Endodermal cell (in vitro differentiated cells): ENCODE results near the gene RTF1. TPM values are rescaled to one million over a fixed set of nuclear protein-coding genes. Genes with fewer than 3 reads are reported as not detected.
"Not testable (repeated sequence)": the region's sequence is repeated elsewhere in the genome, so short reads cannot be mapped to it uniquely, and the experiment has no call there.

ENCODE experiments used
- DNase-seq: peaks from one replicate; pipeline ENCODE4 v3.0.0-alpha.2; 2017
- H3K27ac ChIP-seq: 2 replicates; pipeline ENCODE4 v1.5.1; 2013; ENCODE audit warnings: mild to moderate bottlenecking, low read depth, low read length, moderate library complexity
- H3K27me3 ChIP-seq: 2 replicates; pipeline ENCODE4 v1.6.1; 2013; ENCODE audit warnings: mild to moderate bottlenecking, low read length, moderate library complexity; ENCODE audit not compliant: insufficient read depth, control insufficient read depth, poor library complexity, severe bottlenecking
- H3K36me3 ChIP-seq: 2 replicates; pipeline ENCODE4 v1.7.0; 2013; ENCODE audit warnings: mild to moderate bottlenecking, low read length, moderate library complexity; ENCODE audit not compliant: control insufficient read depth, insufficient read depth
- H3K4me1 ChIP-seq: one replicate; pipeline ENCODE4 v1.7.0; 2013; ENCODE audit warnings: low read length; ENCODE audit not compliant: control insufficient read depth, insufficient read depth
- H3K4me3 ChIP-seq: 2 replicates; pipeline ENCODE4 v1.5.1; 2013; ENCODE audit warnings: mild to moderate bottlenecking, low read length, moderate library complexity
- H3K9ac ChIP-seq: 2 replicates; pipeline ENCODE4 v1.6.1; 2013; ENCODE audit warnings: mild to moderate bottlenecking, low read length, moderate library complexity; ENCODE audit not compliant: poor library complexity, severe bottlenecking; ENCODE audit errors: extremely low read depth
- H3K9me3 ChIP-seq: 2 replicates; pipeline ENCODE4 v1.6.1; 2013; ENCODE audit warnings: mild to moderate bottlenecking, low read length, moderate library complexity; ENCODE audit not compliant: control insufficient read depth
- H3K27ac Mint-ChIP-seq: 2 replicates; pipeline ENCODE4 v1.8.0; 2020; ENCODE audit warnings: mixed read lengths
- H3K27me3 Mint-ChIP-seq: 2 replicates; pipeline ENCODE4 v1.8.0; 2021; ENCODE audit warnings: mild to moderate bottlenecking, mixed read lengths; ENCODE audit not compliant: insufficient read depth
- H3K36me3 Mint-ChIP-seq: 2 replicates; pipeline ENCODE4 v1.8.0; 2020; ENCODE audit warnings: low read depth, mixed read lengths
- H3K4me1 Mint-ChIP-seq: 2 replicates; pipeline ENCODE4 v1.8.0; 2020; ENCODE audit warnings: mixed read lengths
- H3K4me3 Mint-ChIP-seq: 2 replicates; pipeline ENCODE4 v1.8.0; 2020; ENCODE audit warnings: mild to moderate bottlenecking, moderate library complexity, mixed read lengths
- H3K9me3 Mint-ChIP-seq: 2 replicates; pipeline ENCODE4 v1.8.0; 2020; ENCODE audit warnings: mild to moderate bottlenecking, mixed read lengths
- CTCF ChIP-seq: fragments of 200-600 bp; sonication (generic); conservative IDR thresholded peaks from 2 replicates; pipeline ENCODE4 v1.5.0; 2021; ENCODE audit warnings: antibody characterized with exemption, mild to moderate bottlenecking
- WGBS, 2 experiments: methylation state at CpG; one replicate each; pipeline versions ENCODE4 v1.1.5 to v1.1.7; 2013; ENCODE audit warnings: missing lambda C conversion rate in 2 of 2, mixed read lengths in 1 of 2; ENCODE audit not compliant: insufficient coverage in 1 of 2, insufficient read length in 1 of 2; 5-methylcytosine and 5-hydroxymethylcytosine counted together
- total RNA-seq, 2 donors: library from RNA; stranded (reverse); fragmentation: NEBNext Ultra II Directional in 1 of 2; extraction: Animal tissue kit (Norgen Biotek cat#: 25700) in 1 of 2; gene quantifications; 2 replicates in 1 of 2; 3 replicates in 1 of 2; pipeline ENCODE4 v1.2.1, GENCODE V29; 2021

Gene RTF1
- total RNA-seq, 2 donors from 2014 or later = 48.6 to 66.3 TPM

- Mint-ChIP-seq H3K4me3 (no peak overlapping the region), H3K9me3 (peaks cover 2% of the 10 kb centered on the region), H3K36me3 (peaks cover 81% of the 10 kb centered on the region), H3K27me3 (no peaks in the 10 kb centered on the region), H3K27ac (no peak overlapping the region), H3K4me1 (no peaks in the 10 kb centered on the region)
- no peak overlapping the region for H3K4me3 ChIP-seq
- H3K4me1 ChIP-seq = no peaks in the 10 kb centered on the region
- peaks cover 84% of the 10 kb centered on the region for H3K36me3 ChIP-seq
- H3K9me3 ChIP-seq = no peaks in the 10 kb centered on the region
- 87 to 100% methylated on average over 3 of the region's 3 CpGs for WGBS, 2 experiments
- H3K9ac ChIP-seq = no peak overlapping the region
- DNase-seq = no peak
- TF ChIP-seq CTCF = no peak
- no peaks in the 10 kb centered on the region for H3K27me3 ChIP-seq
- H3K27ac ChIP-seq = no peak overlapping the region
These were observed 49.8 kb downstream of the RTF1 start for GRCh38 chr15:41466711-41467110.

GRCh38 chr15:41469644-41470043, 52.7 kb downstream of the RTF1 start:
- not testable (repeated sequence) for H3K9me3 Mint-ChIP-seq, H3K4me3 Mint-ChIP-seq, H3K27ac Mint-ChIP-seq, H3K9ac ChIP-seq, H3K9me3 ChIP-seq, H3K27ac ChIP-seq, DNase-seq, H3K4me1 ChIP-seq, H3K4me3 ChIP-seq, H3K4me1 Mint-ChIP-seq, H3K27me3 Mint-ChIP-seq, H3K27me3 ChIP-seq
- H3K36me3 ChIP-seq = peaks cover 76% of the 10 kb centered on the region
- WGBS, 2 experiments = 97 to 100% methylated on average over 2 to 6 of the region's 6 CpGs
- peaks cover 71% of the 10 kb centered on the region for H3K36me3 Mint-ChIP-seq

- no peak overlapping the region for H3K27ac Mint-ChIP-seq
- no peak for DNase-seq
- H3K36me3 Mint-ChIP-seq = peaks cover 74% of the 10 kb centered on the region
- no peak overlapping the region for H3K9ac ChIP-seq
- no peaks in the 10 kb centered on the region for H3K4me1 Mint-ChIP-seq
- H3K4me1 ChIP-seq = no peaks in the 10 kb centered on the region
- WGBS, 2 experiments = 92 to 97% methylated on average over 6 to 11 of the region's 11 CpGs
- no peaks in the 10 kb centered on the region for H3K9me3 ChIP-seq
- no peak overlapping the region for H3K4me3 Mint-ChIP-seq
- H3K27me3 ChIP-seq = no peaks in the 10 kb centered on the region
- TF ChIP-seq CTCF = no peak
- H3K27ac ChIP-seq = no peak overlapping the region
- H3K27me3 Mint-ChIP-seq = no peaks in the 10 kb centered on the region
- H3K4me3 ChIP-seq = no peak overlapping the region
- H3K36me3 ChIP-seq = peaks cover 77% of the 10 kb centered on the region
- H3K9me3 Mint-ChIP-seq = no peaks in the 10 kb centered on the region
These were observed 56.5 kb downstream of the RTF1 start for GRCh38 chr15:41473418-41473817.

GRCh38 chr15:41474436-41474835, 57.5 kb downstream of the RTF1 start:
- WGBS, 2 experiments = 95 to 98% methylated on average over 8 of the region's 8 CpGs
- H3K36me3 Mint-ChIP-seq = peaks cover 74% of the 10 kb centered on the region
- H3K9ac ChIP-seq = no peak overlapping the region

More at GRCh38 chr15:41474436-41474835, 57.5 kb downstream of the RTF1 start:
- peaks cover 77% of the 10 kb centered on the region for H3K36me3 ChIP-seq
- H3K27me3 ChIP-seq = no peaks in the 10 kb centered on the region
- H3K27ac ChIP-seq = no peak overlapping the region
- H3K4me1 ChIP-seq = no peaks in the 10 kb centered on the region
- no peaks in the 10 kb centered on the region for H3K9me3 ChIP-seq
- H3K27ac Mint-ChIP-seq = no peak overlapping the region
- H3K4me3 ChIP-seq = no peak overlapping the region
- TF ChIP-seq CTCF = no peak
- no peak for DNase-seq
- no peaks in the 10 kb centered on the region for H3K9me3 Mint-ChIP-seq
- no peaks in the 10 kb centered on the region for H3K4me1 Mint-ChIP-seq
- H3K27me3 Mint-ChIP-seq = no peaks in the 10 kb centered on the region
- no peak overlapping the region for H3K4me3 Mint-ChIP-seq
